Suppressor macrophage treated with lipopolysaccharide for 1 hour (primary cell): ENCODE data around the gene WFDC10A.
"Not testable (repeated sequence)": the region's sequence is repeated elsewhere in the genome, so short reads cannot be mapped to it uniquely, and the experiment has no call there.

Experiments used
- DNase-seq, 3 donors: peaks; one replicate each; pipeline ENCODE4 v3.0.0-alpha.2; 2020 to 2022

The WFDC10A gene

GRCh38 chr20:45629496-45630100, at the start of gene WFDC10A:
Gene WFDC10A, plus strand, starts transcription at chr20:45629739. Its CDS starts 75 bp downstream, at chr20:45629814.
- peak; percentile 81 to 83 (median 82) for DNase-seq

- peak in 2 of 3 donors; percentile 16 to 27 for DNase-seq
These were observed 47.8 kb upstream of the WFDC10A start for GRCh38 chr20:45581702-45582101.

GRCh38 chr20:45583502-45583901, 46.0 kb upstream of the WFDC10A start:
- no peak for DNase-seq

- not testable (repeated sequence) for DNase-seq
These were observed 45.2 kb upstream of the WFDC10A start for GRCh38 chr20:45584294-45584693.

DNA sequence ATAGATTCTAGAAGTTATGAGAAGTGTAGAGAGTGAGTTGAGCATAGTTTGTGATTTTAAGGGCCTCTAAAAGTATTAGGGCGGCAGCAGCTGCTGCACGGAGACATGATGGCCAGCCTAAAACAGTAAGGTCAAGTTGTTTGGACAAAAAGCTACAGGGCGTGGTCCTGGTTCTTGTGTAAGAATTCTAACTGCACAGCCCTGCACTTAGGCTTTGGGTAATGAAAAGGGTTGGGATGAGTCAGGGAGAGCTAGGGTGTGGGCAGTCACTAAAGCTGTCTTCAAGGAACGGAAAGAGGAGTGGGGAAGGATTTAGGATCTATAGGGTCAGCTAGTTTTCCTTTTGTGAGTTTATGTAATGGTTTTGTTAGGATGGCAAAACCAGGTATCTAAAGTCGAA, 43.6 kb upstream of the WFDC10A start:
- DNase-seq, result not testable (repeated sequence)

GRCh38 chr20:45588800-45589199, 40.7 kb upstream of the WFDC10A start:
- DNase-seq, result no peak

GRCh38 chr20:45589725-45590124, 39.8 kb upstream of the WFDC10A start:
- DNase-seq, result no peak

DNA sequence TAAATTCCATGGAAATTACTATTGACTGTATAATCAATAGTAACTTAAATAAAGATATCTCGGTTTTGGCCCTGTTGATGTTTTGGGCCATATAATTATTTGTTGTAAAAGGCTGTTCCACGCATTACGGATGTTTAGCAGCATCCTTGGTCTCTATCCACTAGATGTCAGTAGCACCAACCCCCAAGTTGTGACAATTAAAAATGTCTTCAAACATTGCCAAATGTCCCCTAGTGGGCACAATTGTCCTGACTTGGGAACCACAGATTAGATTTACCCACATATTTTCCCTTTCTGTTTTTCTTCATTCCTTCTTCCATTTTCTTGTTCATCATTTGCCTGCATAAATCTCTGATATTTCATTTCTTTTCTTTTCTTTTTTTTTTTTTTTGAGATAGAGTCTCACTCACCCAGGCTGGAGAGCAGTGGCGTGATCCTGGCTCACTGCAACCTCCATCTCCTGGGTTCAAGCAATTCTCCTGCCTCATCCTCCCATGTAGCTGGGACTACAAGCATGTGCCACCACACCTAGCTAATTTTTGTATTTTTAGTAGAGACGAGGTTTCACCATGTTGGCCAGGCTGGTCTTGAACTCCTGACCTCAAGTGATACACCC, 36.9 kb upstream of the WFDC10A start:
- peak; percentile 74 to 82 (median 80) for DNase-seq

DNA sequence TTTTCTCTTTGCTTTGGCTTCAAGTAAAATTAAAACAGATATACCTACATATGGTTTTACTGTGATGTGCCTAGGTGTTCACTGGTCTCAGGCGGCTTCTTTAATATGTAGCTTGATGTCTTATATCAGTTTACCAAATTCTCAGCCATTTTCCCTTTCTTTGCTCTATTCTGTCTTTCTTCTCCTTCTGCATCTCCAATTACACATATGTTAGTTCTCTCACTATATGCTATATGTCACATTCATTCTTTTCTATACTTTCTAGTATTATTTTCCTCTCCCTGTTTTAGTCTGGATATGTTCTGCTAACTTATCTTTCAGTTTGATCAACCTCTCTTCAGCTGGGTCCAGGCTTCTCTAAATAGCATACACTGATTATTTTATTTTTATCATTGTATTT, 36.0 kb upstream of the WFDC10A start:
- no peak for DNase-seq

DNA sequence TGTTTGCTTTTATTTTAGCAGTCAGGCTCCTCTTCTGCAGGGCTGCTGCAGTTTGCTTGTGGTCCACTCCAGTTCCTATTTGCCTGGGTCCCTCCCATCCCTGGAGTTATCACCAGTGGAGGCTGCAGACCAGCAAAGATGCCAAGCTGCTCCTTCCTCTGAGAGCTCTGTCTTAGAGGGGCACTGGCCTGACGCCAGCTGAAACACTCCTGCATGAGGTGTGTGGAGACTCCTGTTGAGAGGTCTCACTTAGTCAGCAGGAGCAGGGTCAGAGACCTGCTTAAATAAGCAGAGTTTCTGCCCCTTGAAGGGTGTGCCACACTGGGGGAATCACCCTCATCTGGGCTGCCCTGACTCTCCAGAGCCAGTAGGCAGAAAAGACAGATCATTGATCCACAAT, 34.3 kb upstream of the WFDC10A start:
- DNase-seq, result no peak

DNA sequence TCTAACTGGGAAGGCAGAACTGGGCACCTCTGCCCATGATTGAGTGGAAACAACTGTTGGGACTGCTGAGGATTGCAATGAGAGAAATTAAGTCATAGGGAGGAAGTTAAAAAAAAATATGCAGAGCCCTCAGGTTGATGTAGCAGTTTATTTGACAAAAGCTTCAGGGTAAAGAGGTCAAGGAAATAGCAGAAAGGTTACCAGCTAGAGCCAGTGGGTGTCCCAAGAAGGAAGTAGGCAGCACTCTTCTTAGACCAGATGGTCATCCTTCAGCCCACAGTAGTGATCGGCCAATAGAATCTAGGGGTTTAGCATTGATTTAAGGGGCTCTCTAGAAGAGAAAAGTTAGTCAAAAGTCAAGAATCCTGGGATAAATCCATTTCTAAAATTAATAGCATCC, 21.7 kb upstream of the WFDC10A start:
- DNase-seq, result no peak

DNA sequence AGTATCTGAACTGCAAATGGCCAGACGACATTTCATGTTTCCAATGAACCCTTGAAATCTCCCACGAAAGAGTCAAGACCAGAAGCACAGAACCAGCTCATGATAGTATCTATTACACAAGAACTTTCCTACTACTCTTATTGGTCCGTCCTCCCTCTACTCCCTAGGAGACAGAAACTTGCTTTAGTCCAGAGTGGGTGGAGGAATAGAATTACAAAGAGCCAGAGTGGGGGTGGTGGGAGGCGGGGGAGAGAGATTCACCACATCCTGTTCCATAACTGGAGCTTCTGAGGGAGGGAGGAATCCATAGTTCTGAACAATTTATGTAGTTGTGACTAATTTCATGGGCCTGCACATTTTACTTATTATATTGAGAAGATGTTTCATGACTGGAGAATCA, 18.5 kb upstream of the WFDC10A start:
- DNase-seq, result peak; percentile 62 to 67 (median 62)

DNA sequence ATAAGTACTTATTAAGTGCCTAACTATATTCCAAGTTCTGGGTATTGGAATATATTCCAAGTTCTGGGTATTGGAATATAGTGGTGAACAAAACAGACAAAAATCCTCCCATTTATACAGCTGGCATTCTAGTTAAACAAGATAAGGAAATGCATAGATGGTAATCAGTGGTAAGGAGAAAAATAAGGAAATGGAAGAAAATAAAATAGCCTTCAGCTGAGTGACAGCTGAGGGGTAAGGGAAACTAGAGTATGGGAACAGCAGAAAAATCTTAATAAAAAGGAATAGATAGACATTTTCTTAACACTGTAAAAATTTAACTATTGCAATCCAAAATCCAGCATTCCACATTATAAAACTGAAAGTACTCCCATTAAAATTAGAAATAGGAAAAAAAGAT, 17.2 kb upstream of the WFDC10A start:
- no peak for DNase-seq

DNA sequence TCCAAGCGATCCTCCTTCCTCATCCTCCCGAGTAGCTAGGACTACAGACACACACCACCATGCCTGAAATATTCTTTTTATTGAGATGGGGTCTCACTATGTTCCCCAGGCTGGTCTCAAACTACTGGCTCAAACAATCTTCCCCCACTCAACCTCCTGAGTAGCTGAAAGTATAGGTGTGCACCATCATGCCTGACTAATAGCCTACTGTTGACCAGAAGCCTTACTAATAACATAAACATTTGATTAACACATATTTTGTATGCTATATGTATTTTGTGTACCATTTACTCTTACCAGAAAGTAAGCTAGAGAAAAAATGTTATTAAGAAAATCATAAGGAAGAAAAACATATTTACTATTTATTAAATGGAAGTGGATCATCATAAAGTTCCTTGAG, 11.9 kb upstream of the WFDC10A start:
- no peak for DNase-seq

DNA sequence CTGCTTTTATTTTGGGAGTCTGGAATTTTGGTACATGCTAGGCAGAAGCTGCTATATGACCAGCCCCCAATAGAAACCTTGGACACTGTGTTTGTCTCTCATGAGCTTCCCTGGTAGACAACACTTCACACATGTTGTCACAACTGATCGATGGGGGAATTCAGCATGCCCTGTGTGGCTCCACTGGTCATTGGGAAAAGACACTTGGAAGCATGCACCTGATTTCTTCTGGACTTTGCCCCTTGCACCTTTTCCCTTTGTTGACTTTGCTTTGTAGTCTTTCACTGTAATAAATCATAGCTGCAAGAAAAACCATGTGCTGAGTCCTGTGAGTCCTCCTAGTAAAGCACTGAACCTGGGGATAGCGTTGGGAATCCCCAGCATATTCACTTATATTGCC, 7.9 kb upstream of the WFDC10A start:
- peak in 1 of 3 donors; percentile 8 for DNase-seq

DNA sequence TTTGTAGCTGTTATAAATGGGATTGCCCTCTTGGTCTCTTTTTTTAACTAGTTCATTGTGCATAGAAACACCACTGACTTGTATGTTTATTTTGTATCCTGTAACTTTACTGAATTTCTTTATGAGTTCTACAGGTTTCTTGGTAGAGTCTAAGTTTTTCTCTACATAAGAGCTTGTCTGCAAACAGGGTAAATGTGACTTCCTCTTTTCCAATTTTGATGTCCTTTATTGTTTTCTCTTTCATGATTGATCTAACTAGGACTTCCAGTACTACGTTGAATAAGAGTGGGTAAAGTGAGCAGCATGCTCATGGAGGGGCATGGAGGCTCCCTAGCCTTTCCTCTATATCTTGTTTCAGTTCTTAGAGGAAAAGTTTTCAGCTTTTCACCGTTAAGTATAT, 3.0 kb upstream of the WFDC10A start:
- DNase-seq, result peak in 1 of 3 donors; percentile 7

GRCh38 chr20:45630371-45630770, 832 bp downstream of the WFDC10A start:
- DNase-seq, result no peak

- no peak for DNase-seq
These were observed 1.6 kb downstream of the WFDC10A start, which contains the start of gene WFDC9 for GRCh38 chr20:45631184-45631583. Gene WFDC9, minus strand, starts transcription at chr20:45631284. Its CDS starts 21,103 bp downstream, at chr20:45610181.

GRCh38 chr20:45636513-45636912, 7.0 kb downstream of the WFDC10A start:
- DNase-seq, result no peak

DNA sequence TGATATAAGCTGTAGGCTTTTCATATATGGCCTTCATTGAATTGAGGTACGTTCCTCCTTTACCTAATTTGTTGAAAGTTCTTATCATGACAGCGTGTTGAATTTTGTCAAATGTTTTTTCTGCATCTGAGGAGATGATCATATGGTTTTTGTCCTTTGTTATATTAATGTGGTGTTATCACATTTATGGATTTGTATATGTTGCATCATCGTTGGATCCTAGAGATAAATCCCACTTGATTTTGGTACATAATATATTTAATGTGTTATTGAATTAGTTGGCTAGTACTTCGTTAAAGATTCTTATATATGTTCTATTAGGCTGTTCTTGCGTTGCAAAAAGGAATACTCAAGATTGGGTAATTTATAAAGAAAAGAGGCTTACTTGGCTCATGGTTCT, 10.1 kb downstream of the WFDC10A start:
- no peak for DNase-seq

DNA sequence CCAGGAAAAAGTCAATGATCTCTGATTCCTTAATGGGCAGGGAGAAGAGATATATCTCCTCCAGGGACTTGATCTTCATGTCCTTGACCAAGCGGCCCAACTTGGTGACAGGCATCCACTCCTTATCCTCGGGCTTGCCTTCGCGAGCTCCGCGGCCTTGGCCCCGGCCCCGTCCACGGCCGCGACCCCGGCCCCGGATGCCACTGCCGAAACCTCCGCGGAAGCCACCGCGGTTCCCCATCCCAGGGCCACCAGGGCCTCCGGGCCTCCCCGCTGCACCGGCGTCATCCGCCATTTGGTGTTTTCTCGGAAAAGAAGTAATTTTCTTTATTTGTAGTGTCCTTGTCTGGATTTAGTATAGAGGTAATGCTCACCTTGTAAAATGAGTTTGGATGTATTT, 11.5 kb downstream of the WFDC10A start:
- not testable (repeated sequence) for DNase-seq

DNA sequence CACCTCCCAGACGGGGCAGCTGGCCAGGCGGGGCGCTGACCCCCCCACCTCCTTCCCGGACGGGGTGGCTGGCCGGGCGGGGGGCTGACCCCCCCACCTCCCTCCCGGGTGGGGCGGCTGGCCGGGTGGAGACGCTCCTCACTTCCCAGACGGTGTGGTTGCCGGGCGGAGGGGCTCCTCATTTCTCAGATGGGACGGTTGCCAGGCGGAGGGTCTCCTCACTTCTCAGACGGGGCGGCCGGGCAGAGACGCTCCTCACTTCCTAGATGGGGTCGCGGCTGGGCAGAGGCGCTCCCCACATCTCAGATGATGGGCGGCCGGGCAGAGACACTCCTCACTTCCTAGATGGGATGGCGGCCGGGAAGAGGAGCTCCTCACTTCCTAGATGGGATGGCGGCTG, 16.3 kb downstream of the WFDC10A start:
- DNase-seq, result not testable (repeated sequence)

- no peak for DNase-seq
These were observed 17.3 kb downstream of the WFDC10A start for GRCh38 chr20:45646875-45647274.

DNA sequence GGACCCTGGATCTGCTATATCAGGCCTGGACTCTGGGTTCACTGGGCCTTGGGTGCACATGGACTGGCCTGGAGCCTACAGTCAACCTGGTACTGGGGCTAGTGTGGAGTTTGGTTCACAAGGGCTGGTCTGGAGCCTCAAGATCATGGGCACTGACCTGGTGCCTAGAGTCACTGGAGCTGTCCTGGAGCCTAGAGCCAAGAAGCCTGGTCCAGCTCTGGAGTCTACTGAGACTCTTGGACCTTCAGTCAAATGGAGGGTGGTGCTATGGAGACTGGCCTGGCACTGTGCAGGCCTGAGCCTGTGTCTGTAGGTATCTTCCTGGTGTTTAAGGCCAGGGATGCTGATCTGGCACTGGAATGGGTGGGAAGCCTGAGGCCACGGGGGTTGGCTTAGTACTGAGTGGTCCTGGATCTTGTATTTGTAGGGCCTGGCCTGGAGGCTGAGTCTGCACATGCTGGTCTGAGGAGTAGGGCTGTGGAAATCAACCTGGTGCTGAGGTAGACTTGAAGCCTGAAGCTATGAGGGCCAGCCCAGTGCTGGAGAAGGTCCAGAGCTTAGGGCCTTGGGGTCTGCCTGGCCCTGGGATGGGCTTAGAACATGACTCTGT, 18.0 kb downstream of the WFDC10A start:
- DNase-seq, result no peak
